HG03095 (cell line): ENCODE results near the gene IQSEC1.
A peak's percentile ranks its signal among the peaks of the same experiment; 100 is the strongest.

Source experiments
- ATAC-seq: cut with Tn5 transposase; IDR thresholded peaks from one replicate; pipeline ENCODE4 v1.9.1; 2021; ENCODE audit warnings: moderate library complexity; ENCODE audit not compliant: unreplicated experiment

The IQSEC1 gene

GRCh38 chr3:13051066-13051465 is 22.2 kb downstream of the IQSEC1 start:
- no peak for ATAC-seq

GRCh38 chr3:13050446-13050845 is 22.8 kb downstream of the IQSEC1 start:
- no peak for ATAC-seq

- ATAC-seq = no peak
Observed at GRCh38 chr3:13049400-13049799, 23.8 kb downstream of the IQSEC1 start.

GRCh38 chr3:13047296-13048165 is 25.7 kb downstream of the IQSEC1 start:
- no peak for ATAC-seq

GRCh38 chr3:13046569-13047274 is 26.5 kb downstream of the IQSEC1 start:
- peak; percentile 21 for ATAC-seq

- ATAC-seq = peak; percentile 80
Observed at GRCh38 chr3:13045904-13046568, 27.2 kb downstream of the IQSEC1 start.

GRCh38 chr3:13045241-13045903 is 27.9 kb downstream of the IQSEC1 start:
- no peak for ATAC-seq

- no peak for ATAC-seq
Observed at GRCh38 chr3:13044496-13045240, 28.6 kb downstream of the IQSEC1 start.

- ATAC-seq = no peak
Observed at GRCh38 chr3:13043656-13044055, 29.6 kb downstream of the IQSEC1 start.

- no peak for ATAC-seq
Observed at GRCh38 chr3:13042715-13043271, 30.4 kb downstream of the IQSEC1 start.

GRCh38 chr3:13042127-13042701 is 31.0 kb downstream of the IQSEC1 start:
- no peak for ATAC-seq

- no peak for ATAC-seq
Observed at GRCh38 chr3:13041113-13041776, 32.0 kb downstream of the IQSEC1 start.

GRCh38 chr3:13040361-13041074 is 32.7 kb downstream of the IQSEC1 start:
- ATAC-seq = peak; percentile 82

GRCh38 chr3:13039213-13039896 is 33.9 kb downstream of the IQSEC1 start:
- no peak for ATAC-seq

- no peak for ATAC-seq
Observed at GRCh38 chr3:13037458-13038117, 35.6 kb downstream of the IQSEC1 start.

GRCh38 chr3:13034861-13035260 is 38.4 kb downstream of the IQSEC1 start:
- no peak for ATAC-seq

GRCh38 chr3:13034109-13034800 is 39.0 kb downstream of the IQSEC1 start:
- ATAC-seq = no peak
